Lung (tissue), 12 donors: Measurements from ENCODE around the gene CASK. TPM values are rescaled to one million over a fixed set of nuclear protein-coding genes. Genes with fewer than 3 reads are reported as not detected.

Experiments
- ATAC-seq: fragments of 200-7000 bp; cut with Tn5 transposase; one replicate; pipeline ENCODE4 v1.9.1; 2020; ENCODE audit warnings: moderate number of reproducible peaks; ENCODE audit not compliant: insufficient read depth, low FRiP score
- DNase-seq, 3 donors: peaks; one replicate each; pipeline ENCODE4 v3.0.0-alpha.2; 2013 to 2017
- H3K27ac ChIP-seq, 2 donors: one replicate each; pipeline ENCODE4 v1.5.1; 2013; ENCODE audit warnings: mild to moderate bottlenecking in 2 of 2, moderate library complexity in 2 of 2, control low read depth in 1 of 2, inconsistent platforms in 1 of 2, low read depth in 1 of 2, low read length in 1 of 2
- H3K27me3 ChIP-seq, 3 donors: one replicate each; pipeline ENCODE4 v1.5.1; 2013; ENCODE audit warnings: low read length in 2 of 3; ENCODE audit not compliant: control insufficient read depth in 3 of 3, insufficient read depth in 3 of 3
- H3K36me3 ChIP-seq, 4 donors: one replicate each; pipeline ENCODE4 v1.5.1; 2013; ENCODE audit warnings: low read length in 4 of 4, mild to moderate bottlenecking in 1 of 4, moderate library complexity in 1 of 4; ENCODE audit not compliant: control insufficient read depth in 4 of 4, insufficient read depth in 4 of 4
- H3K4me1 ChIP-seq, 5 donors: one replicate each; pipeline ENCODE4 v1.5.1; 2013; ENCODE audit warnings: low read length in 5 of 5, mild to moderate bottlenecking in 2 of 5, moderate library complexity in 1 of 5; ENCODE audit not compliant: control insufficient read depth in 5 of 5, insufficient read depth in 5 of 5
- H3K4me3 ChIP-seq: one replicate; pipeline ENCODE4 v1.5.1; 2013; ENCODE audit warnings: mild to moderate bottlenecking, control low read depth, moderate library complexity
- H3K9ac ChIP-seq, 2 donors: one replicate each; pipeline ENCODE4 v1.5.1; 2013; ENCODE audit warnings: low read length in 2 of 2, control low read depth in 1 of 2; ENCODE audit not compliant: insufficient read depth in 1 of 2
- H3K9me3 ChIP-seq, 4 donors: one replicate each; pipeline ENCODE4 v1.5.1; 2013; ENCODE audit warnings: low read length in 3 of 4, mild to moderate bottlenecking in 1 of 4, moderate library complexity in 1 of 4; ENCODE audit not compliant: control insufficient read depth in 4 of 4, insufficient read depth in 3 of 4
- WGBS, 2 donors: extraction: QIAGEN DNeasy Blood & Tissue Kit; methylation state at CpG; one replicate each; pipeline ENCODE4 v1.1.7; 2013; 5-methylcytosine and 5-hydroxymethylcytosine counted together
- polyA plus RNA-seq, 2 donors: library from polyadenylated mRNA; stranded (reverse); fragments of 200-250 nt; gene quantifications; one replicate each; pipeline ENCODE4 v1.2.1, GENCODE V29; 2013
- total RNA-seq, 2 donors: library from RNA; depleted of rRNA in 1 of 2; stranded (reverse); fragments of >200 nt in 1 of 2; gene quantifications; one replicate each; pipeline ENCODE4 v1.2.1, GENCODE V29; 2014 to 2021
- TF ChIP-seq, protein P1 (sequence below): IDR thresholded peaks from 2 replicates; pipeline ENCODE4 v1.5.1; 2012; ENCODE audit warnings: mild to moderate bottlenecking; ENCODE audit errors: control extremely low read depth, extremely low read depth
- donor health status: control.
- donor health status: control.
- donor health status: Bipolar disorder and iron deficiency.
- donor health status: healthy.
- donor health status: DM: yes; HTN: yes; CAD: no.

The CASK gene
- total and polyA plus RNA-seq, 4 donors = 8.2 to 68.1 (median 30.6) TPM

DNA sequence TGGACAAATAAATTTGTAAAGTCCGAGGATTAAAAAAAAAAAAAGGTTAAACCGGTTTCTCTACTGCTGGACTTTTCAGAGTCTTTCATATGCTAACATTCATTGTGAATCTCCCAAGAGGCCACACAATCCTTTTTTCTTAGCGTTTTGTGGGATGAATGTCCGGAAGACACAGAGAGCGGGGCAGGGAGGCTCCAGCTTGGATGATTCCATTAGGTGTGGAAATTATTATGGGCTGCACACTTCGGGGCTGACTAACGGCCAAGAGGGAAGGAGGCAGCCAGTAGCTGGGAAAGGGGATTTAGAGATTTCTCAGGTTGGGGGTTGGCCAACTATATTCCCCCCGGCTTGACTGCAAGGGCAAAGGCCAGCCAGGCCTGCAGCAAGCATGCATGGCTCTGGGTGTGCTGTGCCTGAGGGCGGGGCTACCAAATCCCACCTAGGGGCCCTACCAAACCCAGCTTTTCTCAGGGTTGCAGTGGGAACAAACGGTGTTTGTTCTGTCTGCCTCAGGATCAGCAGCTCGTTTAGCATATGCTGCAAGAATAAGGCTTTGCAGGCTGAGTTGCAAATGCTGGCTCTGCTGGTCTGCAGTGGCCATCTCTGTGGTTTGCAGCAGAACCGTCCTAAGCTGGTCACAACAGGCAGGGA, 447.6 kb downstream of the CASK start:
- WGBS, 2 donors = 44 to 71% methylated on average over 12 of the region's 12 CpGs
- Histone ChIP-seq H3K4me1 (no peaks in the 10 kb centered on the region), H3K36me3 (no peaks in the 10 kb centered on the region), H3K27me3 (peaks cover 0 to 5% (median 0%) of the 10 kb centered on the region in 3 donors), H3K9me3 (peaks cover 0 to 7% (median 3%) of the 10 kb centered on the region in 4 donors), H3K4me3 (no peak overlapping the region), H3K9ac (no peak overlapping the region), H3K27ac (no peak overlapping the region)
- TF ChIP-seq, protein P1, sequence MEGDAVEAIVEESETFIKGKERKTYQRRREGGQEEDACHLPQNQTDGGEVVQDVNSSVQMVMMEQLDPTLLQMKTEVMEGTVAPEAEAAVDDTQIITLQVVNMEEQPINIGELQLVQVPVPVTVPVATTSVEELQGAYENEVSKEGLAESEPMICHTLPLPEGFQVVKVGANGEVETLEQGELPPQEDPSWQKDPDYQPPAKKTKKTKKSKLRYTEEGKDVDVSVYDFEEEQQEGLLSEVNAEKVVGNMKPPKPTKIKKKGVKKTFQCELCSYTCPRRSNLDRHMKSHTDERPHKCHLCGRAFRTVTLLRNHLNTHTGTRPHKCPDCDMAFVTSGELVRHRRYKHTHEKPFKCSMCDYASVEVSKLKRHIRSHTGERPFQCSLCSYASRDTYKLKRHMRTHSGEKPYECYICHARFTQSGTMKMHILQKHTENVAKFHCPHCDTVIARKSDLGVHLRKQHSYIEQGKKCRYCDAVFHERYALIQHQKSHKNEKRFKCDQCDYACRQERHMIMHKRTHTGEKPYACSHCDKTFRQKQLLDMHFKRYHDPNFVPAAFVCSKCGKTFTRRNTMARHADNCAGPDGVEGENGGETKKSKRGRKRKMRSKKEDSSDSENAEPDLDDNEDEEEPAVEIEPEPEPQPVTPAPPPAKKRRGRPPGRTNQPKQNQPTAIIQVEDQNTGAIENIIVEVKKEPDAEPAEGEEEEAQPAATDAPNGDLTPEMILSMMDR = no peak
- DNase-seq (peak in 2 of 3 donors; percentile 9 to 12), ATAC-seq (no peak)

DNA sequence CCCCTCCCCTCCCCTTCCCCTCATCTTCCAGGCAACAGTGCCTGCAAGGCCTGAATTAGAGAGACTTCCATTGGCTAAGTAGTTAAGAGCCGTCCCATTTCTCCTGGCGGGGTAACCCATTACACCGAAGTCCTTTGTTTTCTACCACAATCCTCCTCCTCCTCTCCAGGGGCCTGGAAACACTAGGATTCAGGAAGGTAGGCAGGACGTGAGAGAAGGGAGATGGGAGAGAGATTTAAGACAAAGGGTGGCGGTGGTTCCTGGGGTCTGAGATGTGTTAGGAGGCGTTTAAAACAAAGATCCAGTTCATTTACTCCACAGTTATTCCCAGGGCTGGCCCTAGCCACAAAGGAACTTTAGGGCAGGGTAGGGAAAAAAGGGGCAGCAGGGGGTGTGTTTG, 448.2 kb downstream of the CASK start:
- DNase-seq = peak in 1 of 3 donors; percentile 5
- no peak for ATAC-seq
- Histone ChIP-seq H3K9me3 (peaks cover 0 to 7% (median under 1%) of the 10 kb centered on the region in 4 donors), H3K4me1 (no peaks in the 10 kb centered on the region), H3K4me3 (no peak overlapping the region), H3K9ac (no peak overlapping the region), H3K27ac (no peak overlapping the region), H3K27me3 (peaks cover 0 to 5% (median 0%) of the 10 kb centered on the region in 3 donors), H3K36me3 (no peaks in the 10 kb centered on the region)
- TF ChIP-seq, protein P1 = no peak
- WGBS, 2 donors = 64 to 83% methylated on average over 6 of the region's 6 CpGs

DNA sequence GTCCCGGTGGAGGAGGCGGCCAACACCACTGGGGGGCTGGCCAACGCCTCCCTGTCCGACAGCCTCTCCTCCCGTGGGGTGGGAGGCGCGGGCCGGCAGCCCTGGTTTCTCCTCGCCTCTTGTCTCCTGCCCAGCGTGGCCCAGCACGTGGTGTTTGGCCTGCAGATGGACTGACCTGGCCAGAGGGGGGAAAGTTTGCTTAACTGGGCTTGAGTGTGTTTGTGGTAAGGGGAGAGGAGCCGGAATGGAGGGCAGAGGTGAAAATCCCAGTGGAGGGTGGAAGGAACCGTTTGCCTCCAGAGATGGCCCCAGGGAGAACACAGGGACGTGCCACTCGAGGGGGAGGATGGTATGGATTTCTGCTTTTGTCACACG, 448.6 kb downstream of the CASK start:
- peaks cover 0 to 5% (median 0%) of the 10 kb centered on the region in 4 donors for H3K9me3 ChIP-seq
- H3K4me3 ChIP-seq = no peak overlapping the region
- no peak overlapping the region for H3K27ac ChIP-seq
- ATAC-seq (no peak), DNase-seq (no peak)
- 87 to 97% methylated on average over 12 to 16 of the region's 16 CpGs for WGBS, 2 donors
- no peak overlapping the region for H3K9ac ChIP-seq
- no peaks in the 10 kb centered on the region for H3K4me1 ChIP-seq
- peaks cover 0 to 5% (median 0%) of the 10 kb centered on the region in 3 donors for H3K27me3 ChIP-seq
- H3K36me3 ChIP-seq = no peaks in the 10 kb centered on the region
- TF ChIP-seq, protein P1 = no peak
